ENCODE data around the gene SH2D4B.

SH2D4B gene

DNA sequence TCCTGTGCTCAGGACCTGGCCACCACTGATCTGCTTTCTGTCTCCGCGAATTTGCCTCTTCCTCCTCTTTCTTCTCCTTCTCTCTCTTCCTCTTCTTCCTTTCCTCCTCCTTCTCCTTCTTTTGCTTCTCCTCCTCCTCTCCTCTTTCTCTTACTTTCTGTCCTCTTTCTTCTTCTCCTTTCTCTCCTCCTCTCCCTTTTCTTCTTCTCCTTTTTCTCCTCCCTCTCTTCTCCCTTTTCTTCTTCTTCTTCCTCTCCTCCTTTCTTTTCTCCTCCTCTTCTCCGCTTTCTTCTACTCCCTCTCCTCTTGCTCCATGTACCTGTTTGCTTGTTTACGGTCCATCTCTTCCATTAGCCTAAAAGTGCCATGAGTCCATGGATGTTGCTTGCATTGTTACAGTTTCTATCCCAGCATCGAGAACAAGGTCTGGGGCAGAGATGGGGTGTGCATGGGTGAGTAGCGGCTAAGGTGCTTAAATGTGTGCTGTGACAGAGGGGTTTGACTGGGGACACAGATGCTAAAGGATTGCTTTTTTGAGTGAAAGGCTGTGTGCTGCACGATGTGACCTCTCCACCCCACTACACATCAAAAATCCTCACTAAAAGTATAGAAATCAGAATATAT lies 7.7 kb downstream of the SH2D4B start:
- no peak for DNase-seq

DNA sequence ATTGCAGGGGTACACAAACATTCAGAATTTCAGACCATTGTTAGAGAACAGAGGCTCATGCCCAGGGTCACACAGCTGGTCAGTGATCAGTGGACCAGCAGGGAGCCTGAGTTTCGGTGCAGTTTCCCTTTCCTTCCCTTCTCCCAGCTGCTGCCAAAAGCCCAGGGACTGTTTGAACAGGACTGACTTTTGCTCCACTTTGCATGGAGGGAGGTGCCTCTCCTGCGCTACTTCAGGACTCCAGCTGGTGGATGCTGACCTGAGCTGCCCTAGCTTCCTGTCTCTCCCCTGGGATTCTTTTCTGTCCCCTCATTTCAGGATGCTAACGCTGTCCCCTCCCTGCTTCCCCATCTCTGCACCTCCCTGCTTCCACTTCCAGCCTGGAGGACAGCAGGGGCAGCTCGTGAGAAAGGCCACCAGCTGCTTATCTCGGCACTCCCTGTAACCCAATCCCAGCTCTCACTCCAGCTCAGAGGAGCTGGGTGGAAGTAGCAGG lies 14.5 kb downstream of the SH2D4B start:
- DNase-seq = no peak

DNA sequence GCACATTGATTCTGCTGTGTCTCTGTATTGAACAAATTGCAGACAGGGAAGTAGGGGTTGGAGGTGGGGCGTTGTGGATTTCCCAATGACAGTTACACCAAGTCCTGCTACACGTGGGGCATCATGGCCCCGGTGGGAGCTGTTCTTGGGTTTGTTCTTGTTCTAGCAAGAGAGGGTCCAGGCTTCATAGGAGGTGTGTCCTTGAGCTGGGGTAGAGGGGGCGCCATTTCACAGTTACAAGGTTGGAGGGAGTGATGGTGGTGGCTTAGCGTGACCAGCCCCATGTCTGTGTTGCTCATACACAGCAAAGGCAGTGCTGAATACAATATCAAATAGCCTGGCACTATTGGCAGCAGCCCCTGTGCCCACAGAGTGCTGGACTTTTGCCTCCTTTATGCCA lies 15.7 kb downstream of the SH2D4B start:
- no peak for DNase-seq

DNA sequence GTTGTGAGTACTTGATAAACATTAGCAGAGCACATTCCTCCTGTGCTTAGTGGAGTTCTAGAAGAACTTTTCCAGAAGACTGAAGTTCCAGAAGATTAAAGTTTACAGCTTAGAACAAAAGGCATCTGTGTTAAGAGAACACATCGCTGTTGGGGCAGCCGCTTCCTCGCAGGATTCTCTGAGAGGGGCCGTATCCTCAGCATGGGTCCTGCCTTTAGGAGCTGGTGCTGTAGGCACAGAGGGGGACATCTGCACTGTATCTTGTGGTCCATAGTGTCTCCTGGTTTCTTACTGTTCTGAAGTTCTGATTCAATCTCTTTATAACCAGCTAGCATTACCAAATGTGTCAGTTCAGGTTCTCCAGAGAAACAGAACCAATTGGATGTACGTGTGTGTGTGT lies 16.3 kb downstream of the SH2D4B start:
- no peak for DNase-seq

DNA sequence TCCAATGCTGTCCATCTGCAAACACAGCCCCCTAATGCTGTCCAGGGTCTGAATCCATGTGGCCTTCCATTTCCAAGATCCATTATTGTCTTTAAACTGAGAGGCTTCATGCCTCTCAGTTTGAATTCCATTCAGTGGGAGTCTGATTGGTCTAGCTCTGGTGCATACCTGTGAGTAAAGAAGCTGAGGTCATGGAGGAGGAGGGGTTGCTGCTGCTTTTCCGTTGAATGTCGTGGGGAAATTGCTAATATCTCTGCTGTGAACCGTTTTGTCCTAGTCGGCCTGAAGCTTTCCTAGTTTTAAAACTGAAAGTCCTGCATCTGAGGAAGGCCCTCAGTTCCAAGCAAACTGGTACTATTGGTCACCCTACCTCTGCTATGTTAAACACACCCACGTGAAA lies 17.7 kb downstream of the SH2D4B start:
- no peak for DNase-seq

DNA sequence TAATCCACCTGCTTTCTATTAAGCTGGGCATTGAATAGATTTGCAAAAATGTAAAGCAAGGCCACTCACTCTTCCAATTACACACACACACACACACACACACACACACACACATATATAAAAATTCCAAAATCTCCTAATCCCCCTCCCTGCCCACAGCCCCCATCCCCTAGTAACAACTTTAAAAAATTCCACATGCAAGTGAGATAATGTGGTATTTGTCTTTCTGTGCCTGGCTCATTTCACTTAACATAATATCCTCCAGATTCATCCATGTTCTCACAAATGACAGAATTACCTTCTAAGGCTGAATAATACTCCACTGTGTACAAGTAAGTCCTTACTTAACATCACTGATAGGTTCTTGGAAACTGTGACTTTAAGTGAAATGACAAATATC lies 24.2 kb downstream of the SH2D4B start:
- no peak for DNase-seq

DNA sequence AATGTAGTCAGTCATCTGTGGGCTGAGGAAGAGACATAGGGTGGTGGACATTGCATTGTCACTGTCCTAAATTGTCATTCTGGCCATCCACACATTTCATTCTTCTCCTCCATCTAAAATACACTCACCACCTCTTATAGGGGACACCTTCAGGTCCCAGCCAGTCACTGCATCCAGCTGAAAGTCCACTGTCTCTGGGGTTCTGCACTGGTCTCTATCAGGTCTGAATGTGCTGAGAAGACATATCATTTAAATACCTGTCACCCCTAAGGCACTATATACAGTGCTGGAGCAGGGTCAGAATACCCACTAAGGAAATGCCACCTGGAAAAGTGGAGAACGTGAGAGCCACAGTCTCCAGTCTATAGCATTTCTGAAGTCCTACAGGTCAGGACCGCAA lies 29.6 kb downstream of the SH2D4B start:
- DNase-seq = no peak

DNA sequence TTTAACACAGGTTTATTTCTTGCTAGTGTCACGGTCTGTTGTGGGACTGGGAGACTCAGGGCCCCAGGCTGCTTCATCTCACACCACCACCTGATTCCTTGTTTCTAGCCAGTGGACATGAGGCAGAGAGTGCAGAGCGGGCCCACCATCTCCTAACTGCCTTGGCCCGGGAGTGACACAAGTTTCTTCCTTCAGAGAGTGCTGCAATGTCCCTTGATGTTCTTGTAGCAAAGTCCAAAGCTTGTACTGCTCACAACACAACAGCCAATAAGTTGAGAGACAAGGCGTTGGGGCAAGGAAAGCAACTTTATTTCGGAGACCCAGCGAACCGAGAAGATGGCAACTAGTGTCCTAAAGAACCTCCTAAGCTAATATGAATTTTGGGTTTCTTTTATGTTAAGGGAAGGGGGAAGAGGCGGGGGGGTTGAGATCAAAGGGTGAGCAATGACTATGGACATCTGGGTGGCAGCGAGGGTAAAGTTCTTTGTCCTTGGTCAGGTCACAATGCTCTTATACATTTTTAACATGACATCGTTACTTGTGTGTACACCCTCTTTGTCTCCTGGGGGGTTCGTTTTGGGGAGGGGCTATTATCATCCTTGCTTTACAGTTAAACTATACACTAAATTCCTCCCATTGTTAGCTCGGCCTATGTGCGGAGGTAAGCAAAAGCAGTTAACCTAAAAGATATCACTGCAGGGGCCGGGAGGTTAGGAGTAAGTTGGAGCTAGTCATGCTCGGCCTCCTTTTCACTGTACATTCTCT lies 31.6 kb downstream of the SH2D4B start:
- DNase-seq = no peak

DNA sequence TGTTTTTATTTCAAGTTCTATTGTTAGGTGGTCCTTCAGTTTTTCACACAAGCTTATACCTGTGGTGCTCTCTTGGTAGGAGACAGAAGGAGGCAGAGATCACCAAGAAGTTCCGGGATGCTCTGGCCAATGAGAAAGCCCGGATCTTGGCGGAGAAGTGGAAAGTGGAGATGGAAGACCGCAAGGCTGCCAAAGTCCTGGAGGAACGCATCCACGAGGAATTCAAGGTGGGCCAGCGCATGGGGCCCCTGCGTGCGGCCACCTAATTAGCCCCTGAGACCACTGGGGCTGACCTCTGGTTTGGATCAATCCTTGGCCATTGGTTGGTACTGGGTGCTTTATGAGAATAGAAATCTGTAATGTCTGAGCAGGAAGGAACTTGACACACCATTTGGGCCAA lies 33.6 kb downstream of the SH2D4B start:
- DNase-seq = no peak

DNA sequence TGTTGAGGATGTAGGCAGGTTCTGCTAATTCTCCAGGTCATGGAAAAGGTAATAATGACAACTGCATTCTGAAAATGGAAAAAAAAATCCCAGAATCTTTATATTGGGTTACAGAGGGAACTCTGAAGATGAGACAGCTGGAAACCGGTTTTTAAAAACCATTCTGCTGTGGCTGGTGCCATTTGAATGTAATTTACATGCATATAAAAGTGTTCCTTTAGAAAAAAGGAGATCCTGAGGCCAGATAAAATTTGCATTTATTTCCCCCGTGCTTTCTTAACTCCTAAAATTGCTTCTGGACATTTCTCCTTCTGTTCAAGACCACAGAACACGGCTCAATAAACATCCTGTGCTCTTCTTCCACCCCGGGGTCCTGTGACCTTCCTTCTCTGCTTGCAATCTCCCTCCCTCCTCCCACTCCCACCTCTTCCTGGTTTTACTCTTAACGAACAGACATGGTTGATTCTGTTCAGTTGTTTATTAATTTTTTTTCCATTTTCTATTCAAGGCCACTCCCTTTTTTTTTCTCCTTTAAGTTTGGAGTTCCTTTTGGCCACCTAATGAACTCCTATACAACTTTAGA lies 41.6 kb downstream of the SH2D4B start:
- no peak for DNase-seq

DNA sequence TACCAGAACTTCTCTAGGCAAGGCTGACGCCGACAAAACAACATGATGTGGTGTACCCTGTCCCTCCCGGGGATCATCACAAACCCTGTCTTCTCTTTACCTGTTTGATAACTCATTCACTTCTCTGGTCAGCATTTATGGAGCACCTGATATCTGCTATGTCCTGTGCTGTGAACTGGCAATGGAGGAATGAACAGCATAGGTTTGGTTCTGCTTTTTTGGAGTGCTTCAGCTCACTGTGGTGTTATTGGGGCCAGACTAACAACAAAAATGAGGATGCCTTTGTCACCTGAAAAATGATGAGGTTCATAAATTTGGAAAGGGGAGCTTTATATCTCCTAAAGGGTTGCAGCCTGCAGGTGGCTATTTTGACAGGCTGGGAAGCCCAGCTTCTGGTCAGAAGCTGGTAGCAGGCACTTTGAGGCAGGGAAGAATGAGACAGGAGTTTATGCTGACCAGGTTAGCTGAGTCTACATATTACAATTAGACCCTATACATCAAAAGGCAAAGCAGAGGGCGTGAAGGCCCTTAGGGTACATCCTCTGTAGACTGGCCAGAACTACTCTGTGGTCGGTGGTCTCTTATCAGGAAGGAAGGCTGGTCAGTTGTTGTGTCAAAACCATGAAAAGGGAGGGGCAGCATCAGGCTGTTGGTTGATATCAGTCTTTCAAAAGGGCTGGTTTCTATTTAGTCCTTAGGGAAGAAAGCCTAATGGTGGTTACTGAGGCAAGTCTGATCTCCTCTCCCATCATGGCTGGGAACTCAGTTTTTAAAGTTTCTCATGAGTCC lies 42.3 kb downstream of the SH2D4B start:
- no peak for DNase-seq

DNA sequence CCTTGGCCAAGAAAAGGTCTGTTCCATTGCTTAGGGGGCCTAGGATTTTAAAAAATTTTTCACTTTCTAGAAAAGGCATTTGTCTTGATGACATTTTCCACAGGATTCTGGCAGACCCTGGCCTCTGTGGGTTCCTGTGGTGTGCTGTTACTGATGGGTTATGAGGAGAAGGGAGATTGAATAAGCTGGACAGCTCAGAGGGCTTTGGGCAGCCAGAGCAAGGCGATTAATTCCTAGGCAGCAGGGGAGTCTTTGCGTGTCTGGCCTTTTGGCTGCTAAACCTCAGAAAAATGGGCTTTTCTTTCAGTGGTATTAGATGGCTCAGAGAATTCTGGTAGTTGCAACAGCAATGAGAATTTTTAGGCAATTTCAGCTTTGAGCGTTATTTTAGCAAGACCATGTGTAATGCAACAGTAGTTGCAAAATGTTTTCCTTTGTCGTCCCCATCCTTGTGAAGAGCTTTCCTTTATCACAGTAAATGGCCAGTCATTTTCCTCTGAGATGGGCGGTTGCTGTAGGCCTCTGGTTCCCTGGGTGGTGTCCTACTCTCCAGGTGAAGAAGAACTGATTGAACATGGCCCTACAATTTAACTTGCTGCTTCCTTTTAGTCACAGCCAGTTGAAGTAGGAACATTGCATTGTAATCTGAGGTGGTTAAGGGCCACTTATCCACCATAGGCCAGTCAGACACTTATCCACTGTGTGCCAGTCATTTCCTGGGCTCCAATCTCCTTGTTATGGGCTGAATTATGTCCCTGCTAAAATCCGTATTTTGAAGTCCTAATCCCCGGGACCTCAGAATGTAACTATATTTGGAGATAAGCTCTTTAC lies 43.2 kb downstream of the SH2D4B start:
- peak; percentile 1 for DNase-seq

DNA sequence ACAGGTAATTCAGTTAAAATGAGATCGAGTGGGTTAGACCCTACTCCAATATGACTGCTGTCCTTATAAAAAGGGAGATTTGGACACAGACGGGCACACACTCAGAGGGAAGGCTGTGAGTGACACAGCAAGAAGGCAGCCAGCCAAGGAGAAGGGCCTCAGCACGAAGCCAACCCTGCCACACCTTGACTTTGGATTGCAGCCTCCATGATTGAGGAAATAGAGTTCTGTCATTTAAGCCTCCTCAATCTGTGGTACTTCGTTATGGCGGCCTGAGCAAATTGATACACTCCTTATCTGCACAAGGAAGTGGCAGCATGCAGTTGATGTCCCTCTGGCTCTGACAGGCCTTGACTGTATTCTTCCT lies 43.8 kb downstream of the SH2D4B start:
- no peak for DNase-seq

DNA sequence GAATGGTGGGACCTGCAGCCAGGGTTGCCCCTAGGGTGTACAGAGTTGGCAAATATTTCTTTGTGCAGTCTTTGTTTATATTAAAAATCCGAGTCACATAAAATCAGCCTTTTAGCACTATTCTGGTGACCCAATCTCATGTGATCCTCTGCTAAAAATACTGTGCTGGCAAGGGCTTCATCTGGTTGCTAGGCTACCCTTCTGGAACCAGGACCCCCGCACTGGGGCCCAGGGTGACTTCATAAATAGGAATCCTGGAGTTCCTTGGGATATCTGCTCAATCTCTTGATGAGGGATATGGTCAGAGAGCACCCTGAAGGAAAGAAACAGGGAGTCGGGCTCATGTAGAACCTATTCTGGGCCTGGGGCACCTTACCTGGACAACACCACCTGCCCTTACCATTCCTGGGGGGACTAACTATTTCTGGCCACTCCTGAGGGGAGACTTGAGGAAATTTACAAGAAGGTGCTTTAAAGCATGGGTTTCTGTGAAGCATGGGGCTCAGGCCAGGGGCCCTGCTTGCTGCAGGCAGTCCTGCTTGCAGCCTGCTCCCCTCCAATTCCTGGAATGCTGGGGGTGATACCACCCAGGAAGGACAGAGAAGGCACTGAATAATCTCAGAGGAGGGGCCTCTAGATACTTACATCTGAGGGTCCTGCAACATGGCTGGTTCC lies 44.7 kb downstream of the SH2D4B start:
- no peak for DNase-seq

DNA sequence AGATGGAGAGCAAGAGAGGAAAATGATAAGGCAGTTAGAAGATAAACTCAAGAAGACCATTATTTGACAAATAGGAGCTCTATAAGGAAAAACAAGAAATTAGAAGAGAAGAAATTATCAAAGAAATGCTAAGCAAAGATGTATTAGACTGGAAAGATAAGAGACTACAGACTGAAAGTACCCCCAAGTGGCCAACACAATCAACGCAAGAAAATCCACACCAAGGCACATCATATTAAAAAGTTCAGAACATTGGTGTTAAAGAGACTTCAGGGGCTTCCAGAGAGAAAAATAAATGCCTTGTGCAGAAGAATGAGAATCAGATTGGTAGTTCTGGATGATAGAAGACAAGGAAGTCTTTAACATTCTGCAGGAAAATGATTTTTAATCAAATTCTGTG lies 46.0 kb downstream of the SH2D4B start:
- DNase-seq = no peak

DNA sequence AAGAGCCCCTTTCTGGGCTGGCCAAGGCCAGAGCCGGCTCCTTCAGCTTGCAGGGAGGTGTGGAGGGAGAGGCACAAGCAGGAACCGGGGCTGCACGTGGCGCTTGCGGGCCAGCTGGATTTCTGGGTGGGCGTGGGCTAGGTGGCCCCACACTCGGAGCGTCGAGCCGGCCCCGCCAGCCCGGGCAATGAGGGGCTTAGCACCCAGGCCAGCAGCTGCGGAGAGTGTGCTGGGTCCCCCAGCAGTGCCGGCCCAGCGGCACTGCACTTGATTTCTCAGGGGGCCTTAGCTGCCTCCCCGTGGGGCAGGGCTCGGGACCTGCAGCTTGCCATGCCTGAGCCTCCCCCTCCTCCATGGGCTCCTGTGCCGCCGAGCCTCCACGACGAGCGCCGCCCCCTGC lies 48.1 kb downstream of the SH2D4B start:
- DNase-seq = no peak

DNA sequence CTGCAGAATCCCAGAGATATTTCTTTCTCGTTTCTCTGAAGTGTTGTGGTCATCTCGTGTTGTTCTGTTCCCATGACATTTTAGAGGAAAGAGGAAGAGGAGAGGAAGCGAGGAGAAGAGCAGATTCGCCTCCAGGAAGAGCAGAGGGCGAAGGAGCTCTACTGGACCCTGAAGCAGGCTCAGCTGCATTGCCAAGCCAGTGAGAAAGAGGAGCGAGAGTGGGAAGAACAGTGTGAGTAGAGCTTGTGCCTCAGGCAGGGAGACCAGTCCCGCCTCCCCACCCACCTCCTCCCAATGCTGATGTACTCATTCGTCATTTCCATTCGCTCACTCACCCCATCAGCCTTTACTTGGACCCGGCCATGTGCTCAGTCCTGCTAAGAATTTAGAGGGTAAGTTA lies 50.8 kb downstream of the SH2D4B start:
- DNase-seq = no peak

DNA sequence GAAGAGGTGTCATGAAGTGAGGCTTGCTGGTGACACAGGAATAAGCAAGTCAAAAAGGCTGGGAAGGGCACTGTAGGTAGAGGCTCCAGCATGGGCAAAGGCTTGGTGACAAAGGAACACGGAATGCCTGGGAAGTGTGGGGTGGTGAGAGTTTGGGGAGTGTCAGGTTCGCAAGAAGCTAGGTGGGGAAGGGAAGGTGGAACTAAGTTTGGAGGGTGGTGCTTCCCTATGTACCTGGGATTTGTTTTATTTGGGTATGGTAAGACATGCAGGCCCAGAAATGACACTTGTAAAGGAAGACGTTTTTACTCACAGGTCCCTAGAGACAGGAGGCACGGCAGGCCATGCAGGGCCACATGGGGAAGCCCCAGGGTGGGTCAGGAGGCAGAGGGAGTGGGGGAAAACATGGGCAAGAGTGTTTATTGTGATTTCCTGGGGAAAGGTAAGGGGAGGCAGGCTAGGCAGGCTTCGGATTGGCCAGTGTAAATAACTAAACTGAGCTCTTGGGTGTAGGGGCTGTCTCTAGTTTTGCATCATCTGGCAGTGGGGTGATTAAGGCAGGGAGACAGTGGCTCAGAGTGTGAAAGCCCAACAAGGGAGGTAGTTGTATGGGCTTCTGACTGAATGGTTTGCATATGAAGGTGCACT lies 52.1 kb downstream of the SH2D4B start:
- DNase-seq = no peak

DNA sequence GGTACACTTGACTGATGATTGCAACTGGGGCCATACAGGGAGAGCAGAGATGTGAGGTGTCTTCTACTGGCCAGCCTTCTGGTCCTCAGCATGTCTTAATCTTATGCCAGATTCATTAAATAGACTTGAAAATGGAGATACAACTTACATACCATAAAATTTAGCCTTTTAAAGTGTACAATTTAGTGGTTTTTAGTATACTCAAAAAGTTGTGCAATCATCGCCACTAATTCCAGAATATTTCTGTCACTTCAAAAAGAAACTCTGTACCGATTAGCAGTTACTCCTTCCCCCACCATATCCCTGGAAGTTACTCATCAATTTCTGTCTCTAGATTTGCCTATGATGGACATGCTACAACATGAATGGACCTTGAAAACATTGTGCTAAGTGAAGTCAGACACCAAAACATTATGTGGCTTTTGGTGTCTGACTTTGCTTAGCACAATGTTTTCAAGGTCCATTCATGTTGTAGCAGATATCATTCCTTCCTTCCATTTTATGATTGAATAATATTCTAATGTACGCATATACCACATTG lies 53.0 kb downstream of the SH2D4B start:
- DNase-seq = no peak

DNA sequence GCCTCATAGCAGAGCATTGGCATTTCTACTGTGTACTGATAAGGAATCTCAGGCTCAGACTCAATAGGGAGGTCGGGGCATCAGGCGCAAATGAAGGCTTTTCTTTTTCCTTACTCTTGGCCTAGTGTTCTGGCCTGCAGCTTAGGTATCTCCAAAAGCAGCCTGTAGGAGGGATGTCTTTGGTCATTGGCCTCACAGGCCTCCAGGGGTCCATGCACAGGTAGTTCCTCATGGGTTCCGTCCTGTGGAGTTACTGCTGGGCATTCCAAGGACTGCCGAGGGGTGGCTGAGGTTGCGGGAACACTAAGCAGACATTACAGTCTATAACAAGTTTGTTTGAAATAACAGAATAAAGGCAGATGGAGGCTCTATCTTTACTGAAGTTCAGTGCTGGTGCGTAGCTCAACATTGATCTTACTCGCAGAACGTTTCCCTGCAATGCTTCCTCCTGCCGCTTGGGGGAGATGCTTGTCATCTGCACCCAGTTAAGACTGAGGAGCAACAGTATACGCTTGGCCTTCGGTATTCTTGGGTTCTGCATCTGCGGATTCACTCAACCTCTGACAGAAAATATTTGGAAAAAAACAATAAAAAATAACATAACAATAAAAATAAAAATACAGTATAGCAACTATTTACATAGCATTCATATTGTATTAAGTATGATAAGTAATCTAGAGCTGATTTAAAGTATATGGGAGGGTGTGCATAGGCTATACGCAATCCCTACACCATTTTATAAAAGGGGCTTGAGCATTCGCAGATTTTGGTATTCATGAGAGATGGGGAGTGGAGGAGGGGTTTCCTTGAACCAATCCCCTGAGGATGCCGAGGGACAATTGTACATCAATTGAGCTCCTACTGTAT lies 58.9 kb downstream of the SH2D4B start:
- no peak for DNase-seq

All from DMS79 treated with DMSO at 0.1 percent for 48 hours (cell line).